SK-N-SH (cell line): ENCODE results near the gene EXOG. TPM values are rescaled to one million over a fixed set of nuclear protein-coding genes. Genes with fewer than 3 reads are reported as not detected.

Source experiments
- CTCF ChIA-PET: fragments of 300-600, 350-600 bp; formaldehyde crosslinking; extraction: SDS; loops from one replicate; lab custom pipeline; 2021; lab: Yijun Ruan, JAX
- POLR2A ChIA-PET: fragments of 350-600 bp; sonication (Branson Sonifier 250); formaldehyde crosslinking; extraction: SDS; loops from one replicate; lab custom pipeline; 2020; ENCODE audit warnings: antibody characterized with exemption, inconsistent platforms; lab: Yijun Ruan, JAX
- DNase-seq: peaks from one replicate; pipeline ENCODE4 v3.0.0; 2012
- H2AFZ ChIP-seq: fragments of 200-600 bp; sonication (generic); 2 replicates; pipeline ENCODE4 v1.8.1; 2016; ENCODE audit warnings: antibody characterized with exemption, mild to moderate bottlenecking, low read depth
- H3F3A ChIP-seq: fragments of 200-600 bp; sonication (generic); replicated peaks from 2 replicates; pipeline ENCODE3; 2016; ENCODE audit warnings: antibody characterized with exemption, mild to moderate bottlenecking; ENCODE audit not compliant: insufficient read depth
- H3K27ac ChIP-seq, 2 experiments: fragments of 200-500 bp in 1 of 2; fragments of 200-600 bp in 1 of 2; sonication (Bioruptor generic) in 1 of 2; sonication (generic), shearing (Covaris generic) in 1 of 2; 2 replicates each; pipeline versions ENCODE4 v1.5.1 to v1.6.1; 2014 to 2016; ENCODE audit warnings: low read depth in 2 of 2, inconsistent platforms in 1 of 2, low read length in 1 of 2, mild to moderate bottlenecking in 1 of 2, mixed read lengths in 1 of 2
- H3K27me3 ChIP-seq: fragments of 200-600 bp; sonication (generic), shearing (Covaris generic); 2 replicates; pipeline ENCODE4 v1.6.1; 2016; ENCODE audit warnings: mixed run types; ENCODE audit not compliant: insufficient read depth
- H3K36me3 ChIP-seq, 2 experiments: fragments of 200-500 bp in 1 of 2; fragments of 200-600 bp in 1 of 2; sonication (Bioruptor generic) in 1 of 2; sonication (generic) in 1 of 2; replicated peaks in 1 of 2; 2 replicates each; pipeline versions ENCODE3 to v1.5.1; 2014 to 2016; ENCODE audit warnings: low read length in 1 of 2, mild to moderate bottlenecking in 1 of 2; ENCODE audit not compliant: insufficient read depth in 2 of 2, control insufficient read depth in 1 of 2
- H3K4me1 ChIP-seq, 2 experiments: fragments of 200-500 bp in 1 of 2; fragments of 200-600 bp in 1 of 2; sonication (Bioruptor generic) in 1 of 2; sonication (generic), shearing (Covaris generic) in 1 of 2; 2 replicates each; pipeline versions ENCODE4 v1.5.1 to v1.6.1; 2014 to 2016; ENCODE audit warnings: low read depth in 1 of 2, low read length in 1 of 2, mixed run types in 1 of 2; ENCODE audit not compliant: insufficient read depth in 2 of 2, control insufficient read depth in 1 of 2
- H3K4me2 ChIP-seq: fragments of 200-600 bp; sonication (generic), shearing (Covaris generic); 2 replicates; pipeline ENCODE4 v1.6.1; 2017; ENCODE audit warnings: mixed run types
- H3K4me3 ChIP-seq, 2 experiments: fragments of 200-500 bp in 1 of 2; fragments of 200-600 bp in 1 of 2; sonication (Bioruptor generic) in 1 of 2; sonication (generic), shearing (Covaris generic) in 1 of 2; 2 replicates each; pipeline versions ENCODE4 v1.5.1 to v1.8.1; 2014 to 2016; ENCODE audit warnings: low read depth in 2 of 2, inconsistent platforms in 1 of 2, low read length in 1 of 2, mild to moderate bottlenecking in 1 of 2, mixed read lengths in 1 of 2, moderate library complexity in 1 of 2
- H3K79me2 ChIP-seq: fragments of 200-600 bp; sonication (generic); 2 replicates; pipeline ENCODE4 v1.8.1; 2017; ENCODE audit warnings: mild to moderate bottlenecking; ENCODE audit not compliant: insufficient read depth
- H3K9ac ChIP-seq: fragments of 200-600 bp; sonication (generic); 2 replicates; pipeline ENCODE4 v1.6.1; 2017; ENCODE audit warnings: mixed run types
- H3K9me2 ChIP-seq: fragments of 200-600 bp; sonication (generic); 2 replicates; pipeline ENCODE4 v1.6.1; 2017; ENCODE audit warnings: mixed run types
- H3K9me3 ChIP-seq: fragments of 200-600 bp; sonication (generic); 2 replicates; pipeline ENCODE4 v1.6.1; 2017; ENCODE audit warnings: mixed run types, mild to moderate bottlenecking, moderate library complexity
- H4K20me1 ChIP-seq: fragments of 200-600 bp; sonication (generic); 2 replicates; pipeline ENCODE4 v1.6.1; 2017; ENCODE audit warnings: mild to moderate bottlenecking, mixed run types; ENCODE audit not compliant: insufficient read depth
- CHD2 ChIP-seq: fragments of 150-350 bp; IDR thresholded peaks from 2 replicates; pipeline ENCODE4 v1.6.1; 2018; ENCODE audit warnings: low read length; ENCODE audit not compliant: partially characterized antibody
- ELF1 ChIP-seq: IDR thresholded peaks from 2 replicates; pipeline ENCODE4 v1.4.0; 2012
- FOSL2 ChIP-seq: IDR thresholded peaks from 2 replicates; pipeline ENCODE4 v1.4.0; 2012; ENCODE audit warnings: low read depth, mild to moderate bottlenecking, moderate library complexity, borderline replicate concordance
- FOXM1 ChIP-seq: IDR thresholded peaks from 2 replicates; pipeline ENCODE4 v1.4.0; 2012; ENCODE audit warnings: low read depth, mild to moderate bottlenecking
- GABPA ChIP-seq: IDR thresholded peaks from 2 replicates; pipeline ENCODE4 v1.4.0; 2012; ENCODE audit warnings: low read depth, mild to moderate bottlenecking
- GATA2 ChIP-seq: sonication (generic); formaldehyde crosslinking; IDR thresholded peaks from 2 replicates; pipeline ENCODE4 v1.5.0; 2020; ENCODE audit warnings: mild to moderate bottlenecking, missing genetic modification reagents
- IRF3 ChIP-seq: fragments of 150-350 bp; IDR thresholded peaks from 2 replicates; pipeline ENCODE4 v1.6.1; 2016; ENCODE audit warnings: mild to moderate bottlenecking, low read depth, low read length
- MXI1 ChIP-seq: IDR thresholded peaks from 2 replicates; pipeline ENCODE4 v1.6.1; 2012; ENCODE audit warnings: mild to moderate bottlenecking, low read depth, low read length, improper control_type of control experiment
- NFIC ChIP-seq: IDR thresholded peaks from 2 replicates; pipeline ENCODE4 v1.4.0; 2012; ENCODE audit warnings: borderline replicate concordance
- NRF1 ChIP-seq: IDR thresholded peaks from 2 replicates; pipeline ENCODE4 v1.6.1; 2012; ENCODE audit warnings: low read depth, mild to moderate bottlenecking, low read length
- RAD21 ChIP-seq: IDR thresholded peaks from 2 replicates; pipeline ENCODE4 v1.6.1; 2012; ENCODE audit warnings: mild to moderate bottlenecking, low read length
- RCOR1 ChIP-seq: fragments of 150-350 bp; IDR thresholded peaks from 2 replicates; pipeline ENCODE4 v1.6.1; 2017; ENCODE audit warnings: antibody characterized with exemption, low read length
- RXRA ChIP-seq: IDR thresholded peaks from 2 replicates; pipeline ENCODE4 v1.4.0; 2012; ENCODE audit warnings: low read depth, mild to moderate bottlenecking, borderline replicate concordance
- SIN3A ChIP-seq: IDR thresholded peaks from 2 replicates; pipeline ENCODE4 v1.6.1; 2012; ENCODE audit warnings: low read depth, mild to moderate bottlenecking, low read length, moderate library complexity, borderline replicate concordance
- SMC3 ChIP-seq: IDR thresholded peaks from 2 replicates; pipeline ENCODE4 v1.6.1; 2012; ENCODE audit warnings: low read depth, low read length, improper control_type of control experiment
- YY1 ChIP-seq: IDR thresholded peaks from 2 replicates; pipeline ENCODE4 v1.4.0; 2012; ENCODE audit warnings: low read depth, mild to moderate bottlenecking
- ZBTB33 ChIP-seq: IDR thresholded peaks from 2 replicates; pipeline ENCODE4 v1.4.0; 2012; ENCODE audit warnings: low read depth, borderline replicate concordance
- WGBS: methylation state at CpG from one replicate; pipeline ENCODE4 v1.1.6; 2017; ENCODE audit warnings: low lambda C conversion rate; 5-methylcytosine and 5-hydroxymethylcytosine counted together
- polyA plus RNA-seq, 3 experiments: library from polyadenylated mRNA; depleted of rRNA; stranded (reverse); fragments of >200 nt; gene quantifications; 2 replicates each; pipeline ENCODE4 v1.2.3, GENCODE V29; 2012
- TF ChIP-seq, protein P1 (sequence below): IDR thresholded peaks from 2 replicates; pipeline ENCODE4 v1.4.0; 2012; ENCODE audit warnings: low read depth, borderline replicate concordance
- TF ChIP-seq, protein P2 (sequence below): fragments of 150-350 bp; IDR thresholded peaks from 2 replicates; pipeline ENCODE4 v1.6.1; 2017; ENCODE audit warnings: antibody characterized with exemption, low read length, low read depth, borderline replicate concordance

Gene EXOG
- polyA plus RNA-seq, 1 of the 3 experiments (the other 2 are of a cell fraction): 6.2 TPM

DNA sequence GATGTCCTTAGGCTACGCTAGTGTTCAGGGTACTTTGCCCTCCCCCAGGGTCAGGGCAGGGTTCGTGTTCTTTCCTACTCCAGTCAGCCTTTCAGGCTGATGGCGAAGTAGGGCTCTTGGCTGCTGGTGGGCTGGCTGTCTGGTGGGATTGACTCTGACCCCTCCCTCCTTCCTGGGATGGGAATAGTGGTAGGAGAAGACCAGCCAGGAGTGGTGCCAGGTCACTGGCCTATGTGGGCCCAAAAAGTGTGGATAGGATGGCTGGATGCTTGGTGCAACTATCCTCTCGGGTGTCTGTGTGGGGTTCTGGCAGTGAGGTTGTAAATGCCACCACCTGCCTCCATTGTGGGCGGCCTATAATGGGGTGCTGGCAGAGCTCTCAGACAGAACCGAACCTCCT, 20.4 kb upstream of the EXOG start:
- no peaks in the 10 kb centered on the region for H3F3A ChIP-seq
- TF ChIP-seq NFIC (no peak), FOSL2 (no peak), GATA2 (no peak), RCOR1 (no peak), SIN3A (no peak), GABPA (no peak), MXI1 (no peak), RXRA (no peak), NRF1 (no peak), SMC3 (no peak), FOXM1 (no peak), ZBTB33 (no peak), IRF3 (no peak), ELF1 (no peak), RAD21 (no peak), CHD2 (no peak), YY1 (no peak)
- TF ChIP-seq, protein P1, sequence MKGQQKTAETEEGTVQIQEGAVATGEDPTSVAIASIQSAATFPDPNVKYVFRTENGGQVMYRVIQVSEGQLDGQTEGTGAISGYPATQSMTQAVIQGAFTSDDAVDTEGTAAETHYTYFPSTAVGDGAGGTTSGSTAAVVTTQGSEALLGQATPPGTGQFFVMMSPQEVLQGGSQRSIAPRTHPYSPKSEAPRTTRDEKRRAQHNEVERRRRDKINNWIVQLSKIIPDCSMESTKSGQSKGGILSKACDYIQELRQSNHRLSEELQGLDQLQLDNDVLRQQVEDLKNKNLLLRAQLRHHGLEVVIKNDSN: no peak
- TF ChIP-seq, protein P2, sequence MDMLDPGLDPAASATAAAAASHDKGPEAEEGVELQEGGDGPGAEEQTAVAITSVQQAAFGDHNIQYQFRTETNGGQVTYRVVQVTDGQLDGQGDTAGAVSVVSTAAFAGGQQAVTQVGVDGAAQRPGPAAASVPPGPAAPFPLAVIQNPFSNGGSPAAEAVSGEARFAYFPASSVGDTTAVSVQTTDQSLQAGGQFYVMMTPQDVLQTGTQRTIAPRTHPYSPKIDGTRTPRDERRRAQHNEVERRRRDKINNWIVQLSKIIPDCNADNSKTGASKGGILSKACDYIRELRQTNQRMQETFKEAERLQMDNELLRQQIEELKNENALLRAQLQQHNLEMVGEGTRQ: no peak
- H3K36me3 ChIP-seq: peaks cover 0 to 13% of the 10 kb centered on the region in 2 experiments
- WGBS: 92% methylated on average over 4 of the region's 6 CpGs
- ChIA-PET POLR2A (no interaction called here), CTCF (interaction anchor here (2.1 kb wide), 1 partner anchor 129 kb away, joined by 7 read pairs; the partner anchor contains the start of gene XYLB)
- no peak for DNase-seq
- 0 out of 2 replicates have a peak, but pooled peaks cover 10% of the 10 kb centered on the region for H3K79me2 ChIP-seq
- peaks cover 2% of the 10 kb centered on the region; the same call in 1 of the 2 replicates for H3K9me3 ChIP-seq
- H3K4me3 ChIP-seq: no peak overlapping the region
- H3K4me2 ChIP-seq: no peak overlapping the region
- no peak overlapping the region for H3K27ac ChIP-seq
- H3K9ac ChIP-seq: no peak overlapping the region
- H2AFZ ChIP-seq: no peak overlapping the region
- H3K9me2 ChIP-seq: no peaks in the 10 kb centered on the region
- H3K27me3 ChIP-seq: no peaks in the 10 kb centered on the region
- H4K20me1 ChIP-seq: 0 out of 2 replicates have a peak, but pooled peaks cover 6% of the 10 kb centered on the region
- H3K4me1 ChIP-seq: peaks cover 0 to 26% of the 10 kb centered on the region in 2 experiments; a peak in 1 of 4 replicates
